CD14-positive monocyte (primary cell): Measurements from ENCODE around the gene CA10. TPM values are rescaled to one million over a fixed set of nuclear protein-coding genes. Genes with fewer than 3 reads are reported as not detected.

Source experiments
- DNase-seq, 3 donors: peaks; one replicate each; pipeline ENCODE4 v3.0.0-alpha.2; 2011 to 2022
- H2AFZ ChIP-seq: 2 replicates; pipeline ENCODE4 v1.6.0; 2012; ENCODE audit warnings: mild to moderate bottlenecking, low read depth, low read length, inconsistent platforms; ENCODE audit not compliant: insufficient read depth, poor library complexity, severe bottlenecking
- H3K27ac ChIP-seq, 2 donors: 1 replicate in 1 of 2; 2 replicates in 1 of 2; pipeline ENCODE4 v1.5.1; 2012 to 2013; ENCODE audit warnings: low read length in 2 of 2, control low read depth in 1 of 2, inconsistent platforms in 1 of 2, low read depth in 1 of 2, mild to moderate bottlenecking in 1 of 2
- H3K27me3 ChIP-seq, 2 donors: one replicate each; pipeline versions ENCODE4 v1.6.0 to v1.6.1; 2011 to 2013; ENCODE audit warnings: low read length in 2 of 2; ENCODE audit not compliant: control insufficient read depth in 2 of 2, insufficient read depth in 2 of 2
- H3K36me3 ChIP-seq, 2 donors: replicated peaks in 1 of 2; 1 replicate in 1 of 2; 2 replicates in 1 of 2; pipeline versions ENCODE4 v1.5.1 to v1.6.1; 2012 to 2013; ENCODE audit warnings: low read length in 2 of 2, control low read depth in 1 of 2, inconsistent platforms in 1 of 2, mild to moderate bottlenecking in 1 of 2; ENCODE audit not compliant: insufficient read depth in 2 of 2, control insufficient read depth in 1 of 2
- H3K4me1 ChIP-seq, 2 donors: 1 replicate in 1 of 2; 2 replicates in 1 of 2; pipeline versions ENCODE4 v1.5.1 to v1.6.1; 2012 to 2013; ENCODE audit warnings: low read length in 2 of 2, control low read depth in 1 of 2, inconsistent platforms in 1 of 2, mild to moderate bottlenecking in 1 of 2, moderate library complexity in 1 of 2; ENCODE audit not compliant: insufficient read depth in 2 of 2, control insufficient read depth in 1 of 2
- H3K4me2 ChIP-seq: replicated peaks from 2 replicates; pipeline ENCODE3; 2012; ENCODE audit warnings: low read length, moderate library complexity, mild to moderate bottlenecking; ENCODE audit not compliant: poor library complexity, severe bottlenecking; ENCODE audit errors: extremely low read depth
- H3K4me3 ChIP-seq, 3 experiments: fragments of 200-600 bp in 1 of 3; sonication (generic) in 1 of 3; replicated peaks in 1 of 3; 1 replicate in 2 of 3; 2 replicates in 1 of 3; pipeline ENCODE4 v1.5.1; 2011 to 2013; ENCODE audit warnings: low read length in 3 of 3, mild to moderate bottlenecking in 3 of 3, control low read depth in 2 of 3, low read depth in 2 of 3, inconsistent platforms in 1 of 3, moderate library complexity in 1 of 3
- H3K79me2 ChIP-seq: 2 replicates; pipeline ENCODE4 v1.6.0; 2012; ENCODE audit warnings: mild to moderate bottlenecking, control low read depth, inconsistent platforms, low read length, moderate library complexity; ENCODE audit not compliant: insufficient read depth
- H3K9ac ChIP-seq: 2 replicates; pipeline ENCODE4 v1.6.0; 2017; ENCODE audit warnings: low read length, mild to moderate bottlenecking; ENCODE audit not compliant: insufficient read depth, poor library complexity, severe bottlenecking
- H3K9me3 ChIP-seq, 2 donors: replicated peaks in 1 of 2; 1 replicate in 1 of 2; 2 replicates in 1 of 2; pipeline versions ENCODE4 v1.5.1 to v1.6.1; 2012 to 2013; ENCODE audit warnings: low read length in 2 of 2, control low read depth in 1 of 2; ENCODE audit not compliant: control insufficient read depth in 1 of 2, insufficient read depth in 1 of 2
- H4K20me1 ChIP-seq: 2 replicates; pipeline ENCODE4 v1.6.0; 2012; ENCODE audit warnings: mild to moderate bottlenecking, low read length, control low read depth, moderate library complexity; ENCODE audit not compliant: insufficient read depth
- H3K27ac Mint-ChIP-seq, 7 donors: one replicate each; pipeline ENCODE4 v1.8.0; 2020; ENCODE audit warnings: mild to moderate bottlenecking in 7 of 7, mixed read lengths in 7 of 7, moderate library complexity in 6 of 7, inconsistent platforms in 2 of 7
- H3K27me3 Mint-ChIP-seq, 3 donors: one replicate each; pipeline ENCODE4 v1.8.0; 2021 to 2022; ENCODE audit warnings: low read depth in 3 of 3, mild to moderate bottlenecking in 3 of 3, mixed read lengths in 3 of 3, moderate library complexity in 3 of 3, inconsistent platforms in 1 of 3
- H3K36me3 Mint-ChIP-seq, 2 donors: one replicate each; pipeline ENCODE4 v1.8.0; 2020; ENCODE audit warnings: mixed read lengths in 2 of 2, inconsistent platforms in 1 of 2, mild to moderate bottlenecking in 1 of 2
- H3K4me1 Mint-ChIP-seq: one replicate; pipeline ENCODE4 v1.8.0; 2020; ENCODE audit warnings: mild to moderate bottlenecking, mixed read lengths
- H3K4me3 Mint-ChIP-seq, 2 donors: one replicate each; pipeline ENCODE4 v1.8.0; 2020; ENCODE audit warnings: mild to moderate bottlenecking in 2 of 2, mixed read lengths in 2 of 2, moderate library complexity in 1 of 2
- H3K9me3 Mint-ChIP-seq, 7 donors: one replicate each; pipeline ENCODE4 v1.8.0; 2020 to 2022; ENCODE audit warnings: mixed read lengths in 7 of 7, mild to moderate bottlenecking in 6 of 7, moderate library complexity in 6 of 7, inconsistent platforms in 2 of 7
- WGBS: methylation state at CpG from one replicate; pipeline ENCODE4 v1.1.5; 2013; ENCODE audit warnings: missing lambda C conversion rate; ENCODE audit not compliant: insufficient coverage; 5-methylcytosine and 5-hydroxymethylcytosine counted together
- intact Hi-C, 2 donors: fragments of 100-400 bp; cut with micrococcal nuclease; formaldehyde crosslinking; loops; one replicate each; pipeline versions ENCODE4 v1.15.0 to v1.15.1; 2023
- polyA plus RNA-seq, 3 donors: library from polyadenylated mRNA; depleted of rRNA in 1 of 3; unstranded in 2 of 3; stranded (reverse) in 1 of 3; fragments of 300-500 nt in 2 of 3; fragments of >200 nt in 1 of 3; fragmentation: Illumina TruSeq in 2 of 3; gene quantifications; 1 replicate in 2 of 3; 2 replicates in 1 of 3; pipeline ENCODE4 v1.2.3, GENCODE V29; 2012 to 2021
- TF ChIP-seq, protein P1 (sequence below): fragments of 200-600 bp; IDR thresholded peaks from one replicate; pipeline ENCODE4 v1.8.0; 2022; ENCODE audit warnings: antibody characterized with exemption, mild to moderate bottlenecking

CA10 gene
- polyA plus RNA-seq, 3 donors: not detected

DNA sequence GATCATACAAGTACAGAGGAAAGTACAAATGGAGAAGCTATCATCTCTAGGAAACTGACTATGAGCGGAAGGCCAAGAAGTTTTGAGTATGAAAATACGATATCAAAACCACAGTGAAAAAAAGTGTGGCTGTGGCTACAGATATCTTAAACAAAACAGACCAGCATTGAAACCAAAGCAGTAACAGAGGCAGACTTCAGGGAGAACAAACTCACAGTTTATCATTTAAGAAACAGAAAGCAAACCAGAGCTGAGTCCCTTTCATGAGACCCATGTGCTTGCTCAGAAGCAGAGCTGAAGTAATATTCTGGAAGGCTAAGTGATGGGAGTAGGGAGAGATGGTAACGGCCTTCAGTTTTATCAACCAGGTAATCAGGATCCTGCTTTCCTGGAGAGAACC is 317.8 kb downstream of the CA10 start:
- no peak overlapping the region for H3K9ac ChIP-seq
- TF ChIP-seq, protein P1, sequence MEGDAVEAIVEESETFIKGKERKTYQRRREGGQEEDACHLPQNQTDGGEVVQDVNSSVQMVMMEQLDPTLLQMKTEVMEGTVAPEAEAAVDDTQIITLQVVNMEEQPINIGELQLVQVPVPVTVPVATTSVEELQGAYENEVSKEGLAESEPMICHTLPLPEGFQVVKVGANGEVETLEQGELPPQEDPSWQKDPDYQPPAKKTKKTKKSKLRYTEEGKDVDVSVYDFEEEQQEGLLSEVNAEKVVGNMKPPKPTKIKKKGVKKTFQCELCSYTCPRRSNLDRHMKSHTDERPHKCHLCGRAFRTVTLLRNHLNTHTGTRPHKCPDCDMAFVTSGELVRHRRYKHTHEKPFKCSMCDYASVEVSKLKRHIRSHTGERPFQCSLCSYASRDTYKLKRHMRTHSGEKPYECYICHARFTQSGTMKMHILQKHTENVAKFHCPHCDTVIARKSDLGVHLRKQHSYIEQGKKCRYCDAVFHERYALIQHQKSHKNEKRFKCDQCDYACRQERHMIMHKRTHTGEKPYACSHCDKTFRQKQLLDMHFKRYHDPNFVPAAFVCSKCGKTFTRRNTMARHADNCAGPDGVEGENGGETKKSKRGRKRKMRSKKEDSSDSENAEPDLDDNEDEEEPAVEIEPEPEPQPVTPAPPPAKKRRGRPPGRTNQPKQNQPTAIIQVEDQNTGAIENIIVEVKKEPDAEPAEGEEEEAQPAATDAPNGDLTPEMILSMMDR: no peak
- DNase-seq: no peak
- H3K79me2 ChIP-seq: no peaks in the 10 kb centered on the region
- H2AFZ ChIP-seq: no peak overlapping the region
- no peaks in the 10 kb centered on the region for H3K27me3 ChIP-seq
- H3K4me1 ChIP-seq: no peaks in the 10 kb centered on the region
- Mint-ChIP-seq H3K36me3 (no peaks in the 10 kb centered on the region), H3K4me3 (no peak overlapping the region), H3K4me1 (no peaks in the 10 kb centered on the region), H3K27ac (no peak overlapping the region), H3K27me3 (peaks cover 0 to 6% (median 3%) of the 10 kb centered on the region in 3 donors), H3K9me3 (no peaks in the 10 kb centered on the region)
- no peaks in the 10 kb centered on the region for H3K36me3 ChIP-seq
- H3K4me3 ChIP-seq: no peak overlapping the region
- H3K4me2 ChIP-seq: no peak overlapping the region
- H3K9me3 ChIP-seq: no peaks in the 10 kb centered on the region
- intact Hi-C loops: no loop called here
- no peaks in the 10 kb centered on the region for H4K20me1 ChIP-seq
- no peak overlapping the region for H3K27ac ChIP-seq
- WGBS: no CpG with 5 or more reads among the region's 3 CpGs

GRCh38 chr17:51833620-51834019 is 324.9 kb downstream of the CA10 start:
- Histone ChIP-seq H3K9me3 (no peaks in the 10 kb centered on the region), H3K79me2 (no peaks in the 10 kb centered on the region), H3K4me1 (no peaks in the 10 kb centered on the region), H4K20me1 (no peaks in the 10 kb centered on the region), H3K4me2 (no peak overlapping the region), H2AFZ (no peak overlapping the region), H3K27ac (no peak overlapping the region), H3K27me3 (no peaks in the 10 kb centered on the region), H3K9ac (no peak overlapping the region), H3K4me3 (no peak overlapping the region), H3K36me3 (no peaks in the 10 kb centered on the region)
- Mint-ChIP-seq H3K4me3 (no peak overlapping the region), H3K27ac (no peak overlapping the region), H3K4me1 (no peaks in the 10 kb centered on the region), H3K36me3 (no peaks in the 10 kb centered on the region), H3K27me3 (peaks cover 0 to 3% (median 2%) of the 10 kb centered on the region in 3 donors), H3K9me3 (no peaks in the 10 kb centered on the region)
- intact Hi-C loops: no loop called here
- no peak for DNase-seq
- no CpG with 5 or more reads among the region's 3 CpGs for WGBS
- TF ChIP-seq, protein P1: no peak
